Globus pallidus (tissue), 1 donor: ENCODE data around the gene C19orf33.
A peak's percentile ranks its signal among the peaks of the same experiment; 100 is the strongest.
"Not testable (repeated sequence)": the region's sequence is repeated elsewhere in the genome, so short reads cannot be mapped to it uniquely, and the experiment has no call there.

Experiments used
- DNase-seq: peaks from one replicate; pipeline ENCODE4 v3.0.0-alpha.2; 2015; ENCODE audit warnings: low spot score

Gene C19orf33

DNA sequence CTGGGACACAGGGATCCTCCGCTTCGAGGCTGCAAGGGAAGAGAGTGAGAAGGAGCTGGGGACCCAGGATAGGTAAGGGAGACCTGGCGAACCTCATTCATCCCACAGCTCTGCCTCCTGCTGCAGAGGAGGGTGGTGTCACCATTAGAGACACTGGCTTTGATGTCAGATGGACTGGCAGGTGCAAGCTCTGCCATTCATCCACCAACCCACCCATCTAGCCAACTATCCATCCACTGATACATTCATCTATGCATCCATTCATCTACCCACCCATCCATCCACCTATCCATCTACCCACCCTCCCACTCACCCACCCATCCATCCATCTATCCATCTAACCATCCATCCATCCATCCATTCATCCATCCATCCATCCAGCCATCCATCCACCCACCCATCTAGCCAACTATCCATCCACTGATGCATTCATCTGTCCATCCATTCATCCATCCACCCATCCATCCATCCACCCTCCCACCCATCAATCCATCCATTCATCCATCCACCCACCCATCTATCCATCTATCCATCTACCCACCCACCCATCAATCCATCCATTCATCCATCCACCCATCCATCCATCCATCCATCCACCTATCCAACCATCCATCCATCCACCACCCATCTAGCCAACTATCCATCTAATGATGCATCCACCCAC lies 5.7 kb downstream of the C19orf33 start:
- no peak for DNase-seq

DNA sequence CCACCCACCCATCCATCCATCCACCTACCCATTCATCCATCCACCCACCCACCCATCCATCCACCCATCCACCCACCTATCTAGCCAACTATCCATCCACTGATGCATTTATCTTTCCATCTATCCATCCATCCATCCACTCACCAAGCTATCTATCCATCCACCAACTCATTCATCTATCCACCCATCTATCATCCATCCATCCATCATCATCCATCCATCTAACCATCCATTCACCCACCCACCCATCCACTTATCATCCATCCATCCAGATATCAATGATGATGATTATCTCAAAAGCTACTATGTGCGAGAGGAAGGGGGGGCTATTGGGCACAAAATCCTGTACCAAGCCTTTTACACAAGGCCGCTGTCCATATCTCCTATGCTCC lies 6.2 kb downstream of the C19orf33 start:
- DNase-seq = no peak

DNA sequence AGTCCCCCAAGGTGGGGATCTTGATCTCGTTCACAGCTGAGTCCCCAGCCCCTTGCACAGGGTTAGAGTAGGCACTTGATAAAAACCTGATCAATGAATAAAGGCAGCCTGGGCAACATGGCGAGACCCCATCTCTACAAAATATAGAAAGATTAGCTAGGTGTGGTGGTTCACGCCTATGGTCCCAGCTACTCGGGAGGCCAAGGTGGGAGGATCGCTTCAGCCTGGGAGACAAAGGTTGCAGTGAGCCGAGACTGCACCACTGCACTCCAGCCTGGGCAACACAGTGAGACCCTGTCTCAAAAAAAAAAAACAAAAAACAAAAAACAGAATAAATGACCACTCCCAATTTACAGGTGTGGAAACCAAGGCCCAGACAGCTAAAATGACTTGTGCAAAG lies 6.9 kb downstream of the C19orf33 start:
- DNase-seq = no peak

DNA sequence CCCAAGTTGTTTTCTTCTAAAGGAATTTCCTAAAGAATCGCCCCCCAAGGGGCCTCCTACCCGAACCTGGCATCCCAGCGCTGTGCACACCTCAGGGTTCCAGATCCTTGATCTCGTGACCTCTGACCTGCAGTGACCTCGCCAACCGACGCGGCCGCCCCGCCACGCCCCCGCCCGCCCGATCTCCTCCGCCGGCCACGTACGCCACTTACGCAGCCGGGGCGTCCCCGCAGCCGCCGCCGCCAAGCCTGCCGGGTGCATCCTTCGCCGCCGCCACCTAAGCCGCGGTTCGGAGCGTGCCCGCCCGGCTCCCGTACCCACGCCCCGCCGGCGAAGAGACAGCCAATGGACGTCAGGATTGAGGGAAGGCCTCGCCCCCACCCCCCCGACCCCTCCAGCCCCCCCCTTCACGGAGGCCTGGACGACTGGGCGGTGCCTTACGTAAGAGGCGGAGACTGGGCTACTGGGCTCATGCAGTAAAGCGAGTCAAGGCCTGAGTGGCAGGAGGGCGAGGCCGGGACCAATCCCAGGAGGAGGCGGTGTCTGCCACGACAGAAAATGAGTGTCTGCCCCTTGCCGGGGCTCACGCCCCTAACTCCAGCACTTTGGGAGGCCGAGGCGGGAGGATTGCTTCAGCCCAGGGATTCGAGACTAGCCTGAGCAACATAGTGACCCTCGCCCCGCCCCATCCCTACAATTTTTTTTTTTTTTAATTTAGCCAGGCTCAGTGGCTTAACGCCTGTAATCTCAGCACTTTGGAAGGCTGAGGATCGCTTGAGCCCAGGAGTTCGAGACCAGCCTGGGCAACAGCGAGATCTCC lies 11.8 kb downstream of the C19orf33 start, which contains the start of gene YIF1B:
TSS of gene YIF1B (minus strand) at position 291 of the 820 bp plus-strand sequence. CDS start at position 261, 30 bp downstream.
- DNase-seq = peak; percentile 98

DNA sequence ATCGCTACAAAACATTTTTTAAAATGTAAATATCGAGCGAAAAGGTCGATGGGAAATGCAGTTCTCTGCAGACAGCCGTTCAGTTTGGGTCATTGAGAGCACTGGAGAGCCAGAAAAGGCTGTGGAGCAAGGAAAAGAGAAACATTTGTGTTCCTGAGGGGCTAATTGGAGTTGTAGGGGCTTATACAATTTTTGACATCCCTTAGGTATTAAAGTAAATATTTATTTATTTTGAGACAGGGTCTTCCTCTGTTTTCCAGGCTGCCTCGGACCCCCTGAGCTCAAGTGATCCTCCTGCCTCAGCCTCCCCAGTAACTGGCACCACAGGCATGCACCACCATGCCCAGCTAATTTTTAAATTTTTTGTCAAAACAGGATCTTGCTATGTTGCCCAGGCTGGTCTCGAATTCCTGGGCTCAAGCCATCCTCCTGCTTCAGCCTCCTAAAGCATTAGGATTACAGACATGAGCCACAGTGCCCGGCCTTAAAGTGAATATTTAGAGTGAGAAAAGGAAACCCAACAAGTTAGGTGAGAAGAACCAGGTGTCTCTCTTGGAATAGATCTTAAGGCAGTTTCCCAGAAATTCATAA lies 12.5 kb downstream of the C19orf33 start:
- no peak for DNase-seq

DNA sequence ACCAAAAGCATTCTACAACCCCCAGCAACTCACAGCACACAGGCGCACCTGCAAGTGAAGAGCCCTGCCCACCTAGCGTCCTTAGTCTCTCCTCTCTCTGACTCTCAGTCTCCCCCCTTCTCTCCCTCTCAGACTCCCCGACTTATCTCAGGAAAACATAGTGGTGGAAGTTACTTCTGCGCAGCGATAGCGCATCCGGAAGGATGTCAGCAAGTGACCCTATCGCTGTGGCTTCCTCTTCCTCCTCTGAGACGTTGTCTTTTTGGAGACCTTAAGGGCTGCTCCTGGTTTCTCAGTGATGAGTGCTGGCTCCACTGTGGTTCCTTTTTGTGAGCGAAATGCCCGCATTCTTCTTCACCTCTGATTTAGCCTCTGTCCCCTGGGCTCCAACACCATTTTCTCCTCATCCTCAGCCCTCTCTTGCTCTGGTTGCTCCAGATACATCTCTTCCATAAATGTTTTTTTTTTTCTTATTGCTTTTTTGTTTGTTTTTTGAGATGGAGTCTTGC lies 13.1 kb downstream of the C19orf33 start:
- DNase-seq = no peak

DNA sequence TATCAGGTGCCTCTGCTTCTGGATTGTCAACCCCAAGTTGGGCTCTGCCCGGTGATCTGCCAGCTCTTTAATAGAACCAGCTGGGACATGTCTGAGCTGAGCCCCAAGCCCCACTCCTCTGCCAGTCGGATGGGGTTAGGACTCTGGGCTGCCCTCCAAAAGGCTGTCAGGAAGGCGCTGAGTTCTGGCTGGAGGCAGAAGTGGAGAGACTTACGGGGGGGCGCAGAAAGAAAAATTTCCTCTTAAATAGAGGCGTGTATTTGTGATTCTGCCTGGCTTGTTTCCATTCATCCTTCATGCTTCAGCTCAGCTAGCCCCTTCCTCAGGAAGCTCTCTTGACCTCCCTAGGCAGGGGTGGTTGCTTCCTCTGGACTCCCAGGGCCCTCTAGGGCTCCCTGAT lies 14.6 kb downstream of the C19orf33 start:
- no peak for DNase-seq

DNA sequence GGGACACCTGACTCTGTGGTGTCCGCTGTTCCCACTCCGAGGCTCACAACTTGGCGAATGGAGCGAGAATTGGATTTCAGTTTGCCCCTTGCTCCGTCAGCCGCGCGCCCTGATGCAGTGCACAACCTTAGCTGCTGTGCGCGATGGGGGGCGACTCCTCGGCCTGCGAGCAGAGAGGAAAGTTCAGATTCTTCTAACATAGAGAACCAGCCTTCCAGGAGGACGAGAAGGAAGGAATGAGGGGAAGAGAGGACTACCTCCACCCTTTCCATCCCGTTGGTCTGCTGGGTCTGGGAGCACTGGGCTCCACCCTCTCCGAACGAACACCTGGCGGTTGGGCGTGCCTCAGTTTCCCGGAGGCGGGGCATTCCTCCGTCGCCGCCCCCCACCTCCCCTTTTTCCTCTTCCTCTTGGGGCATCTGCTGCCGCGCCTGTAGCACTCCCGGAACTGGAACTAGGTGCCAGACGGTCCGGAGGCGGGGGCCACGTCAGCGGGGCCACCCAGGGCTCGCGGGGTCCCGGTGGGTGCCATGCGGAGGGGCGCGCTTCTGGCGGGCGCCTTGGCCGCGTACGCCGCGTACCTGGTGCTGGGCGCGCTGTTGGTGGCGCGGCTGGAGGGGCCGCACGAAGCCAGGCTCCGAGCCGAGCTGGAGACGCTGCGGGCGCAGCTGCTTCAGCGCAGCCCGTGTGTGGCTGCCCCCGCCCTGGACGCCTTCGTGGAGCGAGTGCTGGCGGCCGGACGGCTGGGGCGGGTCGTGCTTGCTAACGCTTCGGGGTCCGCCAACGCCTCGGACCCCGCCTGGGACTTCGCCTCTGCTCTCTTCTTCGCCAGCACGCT lies 15.6 kb downstream of the C19orf33 start, which contains the start of gene KCNK6:
TSS of gene KCNK6 (plus strand) at position 425 of the 838 bp plus-strand sequence. CDS start at position 531, 106 bp downstream.
- DNase-seq = no peak

DNA sequence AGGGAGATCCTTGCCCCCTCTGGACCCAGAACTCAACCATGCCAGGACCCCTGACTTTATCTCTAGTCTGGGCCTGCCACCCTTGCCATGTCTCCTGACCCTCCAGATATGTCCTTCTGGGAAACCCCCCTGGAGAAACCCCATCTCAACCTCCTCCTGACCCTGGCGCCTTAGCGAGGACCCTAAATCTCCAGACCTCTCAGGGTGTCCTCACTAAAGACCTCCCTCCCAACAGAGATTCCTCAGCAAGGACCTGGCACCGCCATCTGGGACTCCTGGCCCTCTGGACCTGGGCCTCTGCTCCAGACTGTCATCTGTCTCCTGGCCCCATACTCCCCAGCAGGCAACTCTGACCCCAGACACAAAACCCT lies 16.9 kb downstream of the C19orf33 start:
- no peak for DNase-seq

DNA sequence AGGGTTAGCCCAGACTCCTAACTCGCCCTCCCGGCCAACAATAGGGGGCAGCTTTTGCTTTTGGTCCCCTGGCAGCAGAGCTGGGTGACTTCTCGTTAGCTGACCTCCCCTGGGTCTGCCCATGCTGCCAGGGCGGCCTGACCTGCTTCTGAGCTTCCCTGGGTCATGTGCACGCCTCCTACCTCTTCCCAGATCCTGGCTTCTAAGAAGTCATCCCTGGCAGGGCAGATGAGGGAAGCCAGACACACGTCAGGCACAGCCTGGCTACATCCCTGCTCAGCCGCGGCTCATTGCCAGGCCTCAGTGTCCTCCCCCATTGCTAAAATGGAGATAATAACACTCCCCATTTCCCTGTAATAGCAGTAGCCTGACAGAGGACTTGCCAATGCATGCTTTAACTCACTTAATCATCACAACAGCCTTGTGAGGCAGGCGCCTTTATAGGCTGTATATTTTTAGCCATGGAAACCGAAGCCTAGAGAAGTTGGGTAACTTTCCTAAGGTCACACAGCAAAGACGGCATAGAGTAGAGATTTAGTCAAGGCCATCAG lies 17.7 kb downstream of the C19orf33 start:
- DNase-seq = no peak

DNA sequence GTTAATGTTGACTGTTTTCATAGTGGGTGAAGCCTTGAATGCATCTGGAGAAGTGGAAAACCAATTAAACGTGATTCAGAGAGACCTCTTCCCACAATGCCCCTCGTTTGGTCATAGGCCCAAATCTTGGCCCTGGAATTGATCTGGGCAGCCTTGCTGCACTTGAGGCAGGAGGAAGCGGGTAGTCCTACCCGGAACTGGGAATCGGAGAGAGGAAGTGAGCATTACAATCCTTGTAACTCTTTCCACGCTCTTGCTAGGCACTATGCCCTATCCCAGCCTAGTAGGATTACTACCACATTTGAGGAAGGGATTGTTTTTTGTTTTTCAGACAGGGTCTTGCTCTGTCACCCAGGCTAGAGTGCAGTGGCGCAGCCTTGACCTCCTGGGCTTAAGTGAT lies 19.2 kb downstream of the C19orf33 start:
- no peak for DNase-seq

DNA sequence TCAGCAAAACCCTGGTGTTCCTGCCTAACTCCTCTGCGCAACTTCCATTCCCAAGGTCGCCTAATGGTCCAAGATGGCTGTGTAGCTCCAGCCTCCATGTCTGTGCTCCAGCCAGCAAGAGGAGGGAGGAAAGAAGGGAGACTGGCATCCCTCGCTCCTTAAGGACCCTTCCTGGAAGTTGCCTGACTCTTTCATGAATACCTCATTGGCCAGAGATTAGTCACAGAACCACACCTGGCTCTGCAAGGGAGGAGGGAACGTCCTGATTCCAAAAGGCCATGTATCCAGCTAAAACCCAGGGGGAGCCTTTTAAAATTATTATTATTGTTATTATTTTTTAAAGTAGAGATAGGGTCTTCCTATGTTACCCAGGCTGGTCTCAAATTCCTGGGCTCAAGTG lies 20.4 kb downstream of the C19orf33 start:
- DNase-seq = no peak

DNA sequence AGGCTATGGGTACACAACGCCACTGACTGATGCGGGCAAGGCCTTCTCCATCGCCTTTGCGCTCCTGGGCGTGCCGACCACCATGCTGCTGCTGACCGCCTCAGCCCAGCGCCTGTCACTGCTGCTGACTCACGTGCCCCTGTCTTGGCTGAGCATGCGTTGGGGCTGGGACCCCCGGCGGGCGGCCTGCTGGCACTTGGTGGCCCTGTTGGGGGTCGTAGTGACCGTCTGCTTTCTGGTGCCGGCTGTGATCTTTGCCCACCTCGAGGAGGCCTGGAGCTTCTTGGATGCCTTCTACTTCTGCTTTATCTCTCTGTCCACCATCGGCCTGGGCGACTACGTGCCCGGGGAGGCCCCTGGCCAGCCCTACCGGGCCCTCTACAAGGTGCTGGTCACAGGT lies 22.5 kb downstream of the C19orf33 start:
- DNase-seq = no peak

DNA sequence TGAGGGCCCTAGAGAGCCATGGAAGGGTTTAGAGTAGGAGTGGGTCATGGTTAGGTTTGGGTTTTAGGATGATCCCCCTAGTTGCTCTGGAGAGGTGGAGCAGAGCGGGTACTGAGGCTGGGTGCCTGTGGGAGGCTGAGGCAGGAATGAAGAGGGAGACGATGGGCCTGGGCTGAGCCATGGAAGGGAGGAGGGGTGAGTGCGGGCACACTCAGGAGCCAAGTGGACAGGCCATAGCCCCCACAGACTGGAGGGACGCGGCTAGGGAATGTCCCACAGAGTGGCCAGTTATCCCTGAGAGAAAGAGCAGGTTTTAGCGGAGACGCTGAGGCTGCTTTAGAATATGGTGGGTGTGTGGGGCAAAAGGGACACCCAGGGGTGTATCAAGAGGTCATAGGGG lies 25.6 kb downstream of the C19orf33 start:
- DNase-seq = no peak

DNA sequence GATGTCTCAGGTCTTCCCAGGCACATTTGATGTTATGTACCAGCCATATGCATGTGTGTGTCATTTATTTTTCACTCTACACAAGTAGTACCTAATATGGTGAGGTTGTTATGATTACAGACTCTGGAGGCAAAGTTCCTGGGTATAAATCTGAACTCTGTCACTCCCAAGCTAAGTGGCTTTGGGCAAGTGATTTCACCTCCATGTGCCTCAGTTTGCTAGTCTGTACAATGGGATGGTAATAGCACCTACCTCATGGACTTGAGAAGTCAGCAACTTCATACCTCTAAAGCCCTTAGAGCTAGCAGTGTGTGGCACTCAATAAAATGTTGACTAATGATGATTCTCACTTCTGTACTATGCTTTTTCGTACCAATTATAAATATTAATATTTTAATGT lies 27.7 kb downstream of the C19orf33 start:
- DNase-seq = no peak

DNA sequence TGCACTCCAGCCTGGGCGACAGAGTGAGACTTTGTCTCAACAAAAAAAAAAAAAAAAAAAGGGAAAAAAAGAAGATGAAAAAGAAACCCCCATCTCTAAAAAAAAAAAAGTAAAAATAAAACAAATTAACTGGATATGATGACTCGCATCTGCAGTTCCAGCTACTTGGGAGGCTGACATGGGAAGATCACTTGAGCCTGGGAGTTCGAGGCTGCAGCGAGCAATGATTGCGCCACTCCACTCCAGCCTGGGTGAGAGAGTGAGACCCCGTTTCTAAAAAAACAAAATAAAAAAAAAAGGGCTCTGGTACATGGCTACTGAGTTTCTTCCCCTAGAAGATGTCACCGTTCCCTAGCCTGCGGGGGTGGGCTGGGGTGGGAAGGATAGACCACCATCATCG lies 29.2 kb downstream of the C19orf33 start:
- no peak for DNase-seq

DNA sequence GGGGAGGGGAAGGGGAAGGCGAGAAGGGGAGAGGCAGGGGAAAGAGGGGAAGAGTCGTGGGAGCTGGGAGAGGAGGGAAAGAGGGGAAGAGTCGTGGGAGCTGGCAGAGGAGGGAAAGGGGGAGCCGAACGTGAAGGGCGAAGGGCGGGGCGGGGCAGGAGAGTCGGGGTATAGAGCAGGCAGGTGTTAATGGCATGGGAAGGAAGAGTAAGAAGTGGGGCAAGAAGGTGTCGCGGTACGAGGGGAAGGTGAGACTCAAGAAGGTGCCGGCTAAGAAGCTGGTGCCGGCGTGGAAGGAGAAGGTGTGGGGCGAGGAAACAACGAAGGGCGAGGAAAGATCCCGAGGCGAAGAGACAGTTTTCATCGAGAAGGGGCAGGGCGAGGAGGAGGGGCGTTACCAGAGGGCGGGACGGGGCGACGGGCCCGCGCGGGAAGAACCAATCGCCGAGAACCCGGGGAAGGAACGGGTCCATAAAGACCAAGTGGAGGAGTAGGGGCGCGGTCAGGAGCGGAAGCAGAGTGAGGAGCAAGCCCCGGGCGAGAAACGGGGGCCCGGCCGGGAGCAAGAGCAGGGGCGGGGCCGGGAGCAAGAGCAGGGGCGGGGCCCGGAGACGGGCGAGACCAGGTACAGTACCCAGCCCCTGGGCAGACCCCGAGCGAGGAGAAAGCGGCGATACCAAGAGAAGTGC lies 32.0 kb downstream of the C19orf33 start:
- peak; percentile 96 for DNase-seq

DNA sequence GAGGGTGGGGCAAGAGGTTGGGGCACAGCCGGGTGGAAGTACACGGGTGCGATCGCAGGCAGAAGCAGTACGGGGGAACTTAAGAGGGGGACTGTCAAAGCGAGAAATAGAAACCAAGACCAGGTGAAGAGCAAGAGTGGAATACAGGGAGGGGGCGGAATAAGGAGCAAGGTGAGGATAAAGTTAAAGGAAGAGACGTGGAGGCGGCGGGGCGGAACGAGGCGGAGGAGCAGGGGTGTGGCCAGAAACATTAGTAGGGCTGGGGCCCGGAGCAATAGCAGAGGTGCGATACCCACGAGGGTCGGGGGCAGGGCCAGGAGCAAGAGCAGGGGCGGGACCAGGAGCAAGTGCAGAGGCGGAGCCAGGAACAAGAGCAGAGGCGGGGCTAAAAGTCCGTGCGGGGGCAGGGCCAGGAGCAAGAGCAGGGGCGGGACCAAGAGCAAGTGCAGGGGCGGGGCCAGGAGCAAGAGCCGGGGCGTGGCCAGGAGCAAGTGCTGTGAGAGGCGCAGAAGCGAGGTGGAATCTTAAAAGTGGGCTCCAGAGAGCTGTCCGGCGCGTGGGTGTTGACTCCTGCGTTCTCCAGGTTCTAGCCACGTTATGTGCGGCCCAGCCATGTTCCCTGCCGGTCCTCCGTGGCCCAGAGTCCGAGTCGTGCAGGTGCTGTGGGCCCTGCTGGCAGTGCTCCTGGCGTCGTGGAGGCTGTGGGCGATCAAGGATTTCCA lies 32.7 kb downstream of the C19orf33 start:
- DNase-seq = peak; percentile 90

DNA sequence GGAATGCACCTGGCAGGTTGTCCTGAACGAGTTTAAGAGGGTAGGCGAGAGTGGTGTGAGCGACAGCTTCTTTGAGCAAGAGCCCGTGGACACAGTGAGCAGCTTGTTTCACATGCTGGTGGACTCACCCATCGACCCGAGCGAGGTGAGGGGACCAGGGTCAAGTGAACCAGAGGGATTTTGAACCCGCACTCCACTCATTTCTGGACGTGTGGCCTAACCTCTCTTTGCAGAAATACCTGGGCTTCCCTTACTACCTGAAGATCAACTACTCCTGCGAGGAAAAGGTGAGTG lies 33.3 kb downstream of the C19orf33 start:
- no peak for DNase-seq

DNA sequence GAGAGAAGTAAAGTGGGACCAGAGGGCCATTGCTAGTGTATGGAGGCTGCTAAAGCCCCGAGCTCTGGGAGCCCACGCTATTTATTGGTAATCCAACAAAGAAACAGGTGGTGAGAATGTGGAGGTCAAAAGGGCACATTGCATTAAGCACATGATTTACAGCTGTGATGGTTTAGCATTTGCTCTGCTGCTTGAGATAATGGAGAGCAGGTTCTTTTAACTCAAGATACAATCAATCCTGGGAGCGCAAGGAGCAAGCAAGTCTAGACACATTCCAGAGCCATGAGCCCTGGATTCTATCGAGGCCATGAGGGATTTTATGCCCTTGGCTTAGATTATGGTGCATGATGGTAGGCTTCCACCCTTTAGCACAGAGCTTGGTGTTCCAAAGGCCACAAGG lies 35.0 kb downstream of the C19orf33 start:
- not testable (repeated sequence) for DNase-seq

DNA sequence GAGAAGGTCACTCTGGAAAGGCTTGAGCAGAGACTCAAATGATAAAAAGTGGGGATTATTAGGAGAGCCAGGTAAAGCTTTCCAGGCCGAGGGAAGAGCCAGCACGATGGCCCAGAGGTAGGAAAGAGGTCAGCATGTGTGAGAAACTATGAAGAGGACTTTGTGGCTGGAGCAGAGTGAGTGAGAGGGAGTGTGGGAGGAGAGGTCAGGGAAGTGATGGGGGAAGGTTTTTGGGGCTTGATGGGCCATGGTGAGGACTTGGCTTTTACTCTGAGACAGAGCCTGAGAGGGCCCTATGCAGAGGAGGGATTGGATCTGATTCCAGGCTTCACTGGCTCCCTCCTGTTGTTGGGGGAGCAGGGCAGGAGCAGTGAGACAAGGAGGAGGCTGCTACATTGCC lies 36.9 kb downstream of the C19orf33 start:
- DNase-seq = no peak
